SU-DHL-6 (cell line): ENCODE data around the gene ITFG2.
A peak's percentile ranks its signal among the peaks of the same experiment; 100 is the strongest.

ENCODE experiments used
- H2AFZ ChIP-seq: fragments of 200-600 bp; sonication (generic); 2 replicates; pipeline ENCODE4 v1.6.1; 2014; ENCODE audit warnings: low read depth, mild to moderate bottlenecking, moderate library complexity, mixed read lengths, antibody characterized with exemption, low read length; ENCODE audit not compliant: severe bottlenecking
- H3F3A ChIP-seq: fragments of 200-600 bp; shearing (Covaris generic); 2 replicates; pipeline ENCODE4 v1.6.0; 2016; ENCODE audit warnings: antibody characterized with exemption, mild to moderate bottlenecking; ENCODE audit not compliant: insufficient read depth
- H3K27ac ChIP-seq: fragments of 200-600 bp; sonication (generic); 2 replicates; pipeline ENCODE4 v1.5.1; 2016; ENCODE audit warnings: low read depth, mild to moderate bottlenecking, low read length, moderate library complexity, mixed read lengths
- H3K27me3 ChIP-seq: fragments of 200-600 bp; sonication (generic), shearing (Covaris generic); 2 replicates; pipeline ENCODE4 v1.6.0; 2014; ENCODE audit warnings: mild to moderate bottlenecking, low read length
- H3K36me3 ChIP-seq: fragments of 200-600 bp; sonication (generic); 2 replicates; pipeline ENCODE4 v1.6.1; 2014; ENCODE audit warnings: mild to moderate bottlenecking, low read length, mixed read lengths
- H3K4me2 ChIP-seq: fragments of 300-600, 200-600 bp; shearing (Covaris generic), sonication (generic); 2 replicates; pipeline ENCODE4 v1.6.0; 2014; ENCODE audit warnings: low read length, low read depth, mild to moderate bottlenecking; ENCODE audit not compliant: poor library complexity, severe bottlenecking
- H3K4me3 ChIP-seq: fragments of 200-600 bp; sonication (generic); 2 replicates; pipeline ENCODE4 v1.5.1; 2014; ENCODE audit warnings: antibody characterized with exemption, low read length, mild to moderate bottlenecking, mixed read lengths; ENCODE audit not compliant: insufficient read depth, poor library complexity, severe bottlenecking
- H3K79me2 ChIP-seq: fragments of 200-600 bp; sonication (generic); 2 replicates; pipeline ENCODE4 v1.6.1; 2014; ENCODE audit warnings: mild to moderate bottlenecking, low read length, moderate library complexity; ENCODE audit not compliant: insufficient read depth
- H3K9ac ChIP-seq: fragments of 200-600 bp; sonication (generic); 2 replicates; pipeline ENCODE4 v1.7.0; 2014; ENCODE audit warnings: mild to moderate bottlenecking, low read length
- H3K9me2 ChIP-seq: fragments of 200-600 bp; sonication (generic); replicated peaks from 2 replicates; pipeline ENCODE4 v1.6.1; 2014; ENCODE audit warnings: low read length; ENCODE audit not compliant: insufficient read depth
- H3K9me3 ChIP-seq: fragments of 200-600 bp; sonication (generic); 2 replicates; pipeline ENCODE4 v1.6.1; 2014; ENCODE audit warnings: low read length, mixed read lengths; ENCODE audit not compliant: insufficient read depth
- H4K20me1 ChIP-seq: fragments of 200-600 bp; sonication (generic); 2 replicates; pipeline ENCODE4 v1.6.1; 2014; ENCODE audit warnings: low read depth, mild to moderate bottlenecking, antibody characterized with exemption, low read length, moderate library complexity, mixed read lengths
- CTCF ChIP-seq: fragments of 200-600 bp; sonication (generic); IDR thresholded peaks from one replicate; pipeline ENCODE4 v1.5.1; 2017; ENCODE audit warnings: antibody characterized with exemption, mild to moderate bottlenecking, low read length, moderate library complexity; ENCODE audit not compliant: insufficient read depth, poor library complexity, severe bottlenecking
- EZH2phosphoT487 ChIP-seq: fragments of 200-600 bp; sonication (generic), shearing (Covaris generic); conservative IDR thresholded peaks from 2 replicates; pipeline ENCODE4 v1.6.1; 2018; ENCODE audit warnings: mild to moderate bottlenecking, antibody characterized with exemption, low read length, moderate library complexity, mixed read lengths

The ITFG2 gene

DNA sequence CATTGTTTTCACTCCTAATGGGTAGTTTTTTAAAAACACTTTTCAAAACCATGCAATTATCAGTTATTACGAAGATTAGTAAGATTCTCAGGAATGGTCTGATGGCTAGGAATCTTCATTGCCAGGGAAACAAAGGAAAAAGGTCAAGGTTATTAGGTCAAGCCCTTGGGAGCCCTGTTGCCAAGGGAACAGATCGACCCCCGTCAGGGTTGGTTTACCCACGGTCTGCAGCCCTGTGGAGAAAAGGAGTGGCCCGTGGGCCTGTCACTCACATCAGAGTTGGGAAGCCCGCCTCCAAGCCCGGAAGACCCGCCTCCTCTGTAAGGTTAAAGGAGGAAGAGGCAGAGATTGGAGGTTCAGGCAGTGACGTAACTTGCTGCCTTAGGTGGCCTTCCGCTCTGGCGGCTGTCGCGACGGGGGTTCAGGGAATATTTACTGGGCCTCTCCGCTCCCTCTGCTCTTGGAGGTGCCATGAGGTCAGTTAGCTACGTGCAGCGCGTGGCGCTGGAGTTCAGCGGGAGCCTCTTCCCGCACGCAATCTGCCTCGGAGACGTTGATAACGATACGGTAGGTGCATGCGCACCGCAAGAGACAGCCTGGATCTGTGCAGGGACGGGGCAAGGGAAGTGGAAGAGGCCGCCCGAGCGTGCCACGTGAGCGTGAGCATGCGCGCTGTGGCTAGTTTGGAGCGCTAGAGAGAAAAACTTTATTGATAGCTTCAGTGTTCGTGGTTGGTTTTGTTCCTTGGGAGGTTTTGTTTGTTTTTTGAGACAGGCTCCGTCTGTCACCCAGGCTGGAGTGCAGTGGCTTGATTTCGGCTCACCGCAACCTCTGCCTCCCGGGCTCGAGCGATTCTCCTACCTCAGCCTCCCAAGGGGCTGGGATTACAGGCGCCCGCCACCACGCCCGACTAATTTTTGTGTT, at the start of gene ITFG2:
Gene ITFG2 (plus strand): TSS at position 379 of the 924 bp plus-strand sequence. CDS start 93 bp downstream, at position 472.
- Histone ChIP-seq H3K27me3 (no peaks in the 10 kb centered on the region), H3K9me2 (no peaks in the 10 kb centered on the region), H3K36me3 (no peaks in the 10 kb centered on the region), H2AFZ (peak within 1 kb of the TSS; percentile 97), H4K20me1 (no peaks in the 10 kb centered on the region), H3K27ac (peak within 1 kb of the TSS; percentile 77), H3K9me3 (no peaks in the 10 kb centered on the region), H3K79me2 (peaks cover 30% of the 10 kb centered on the region), H3K4me2 (peak within 1 kb of the TSS; percentile 94), H3F3A (peaks cover 6% of the 10 kb centered on the region), H3K9ac (peak within 1 kb of the TSS; percentile 87), H3K4me3 (peak within 1 kb of the TSS; percentile 74)
- TF ChIP-seq EZH2phosphoT487, result no peak
- TF ChIP-seq CTCF, result no peak

- no peaks in the 10 kb centered on the region for H3F3A ChIP-seq
- H3K4me2 ChIP-seq, result no peak overlapping the region
- H3K9ac ChIP-seq, result no peak overlapping the region
- no peaks in the 10 kb centered on the region for H3K27me3 ChIP-seq
- H3K27ac ChIP-seq, result no peak overlapping the region
- no peaks in the 10 kb centered on the region for H3K79me2 ChIP-seq
- H3K36me3 ChIP-seq, result no peaks in the 10 kb centered on the region
- H4K20me1 ChIP-seq, result no peaks in the 10 kb centered on the region
- no peak overlapping the region for H3K4me3 ChIP-seq
- no peak for TF ChIP-seq CTCF
- no peak for TF ChIP-seq EZH2phosphoT487
- no peak overlapping the region for H2AFZ ChIP-seq
- no peaks in the 10 kb centered on the region for H3K9me2 ChIP-seq
- H3K9me3 ChIP-seq, result no peaks in the 10 kb centered on the region
These were observed 48.1 kb upstream of the ITFG2 start for GRCh38 chr12:2764398-2764797.

GRCh38 chr12:2765052-2765451, 47.4 kb upstream of the ITFG2 start:
- Histone ChIP-seq H3K27ac (no peak overlapping the region), H3F3A (no peaks in the 10 kb centered on the region), H3K9ac (no peak overlapping the region), H3K9me3 (no peaks in the 10 kb centered on the region), H3K4me2 (no peak overlapping the region), H3K4me3 (no peak overlapping the region), H3K79me2 (no peaks in the 10 kb centered on the region), H3K27me3 (no peaks in the 10 kb centered on the region), H3K9me2 (no peaks in the 10 kb centered on the region), H4K20me1 (no peaks in the 10 kb centered on the region), H2AFZ (no peak overlapping the region), H3K36me3 (no peaks in the 10 kb centered on the region)
- no peak for TF ChIP-seq CTCF
- no peak for TF ChIP-seq EZH2phosphoT487
